Measurements from ENCODE around the gene CACHD1. TPM values are rescaled to one million over a fixed set of nuclear protein-coding genes. Genes with fewer than 3 reads are reported as not detected.

CACHD1 gene
- total and polyA plus RNA-seq, 2 of the 8 experiments (the other 6 are each of a cell fraction or from before 2014, with no cell fraction given), result 22.2 to 42.5 TPM

- Histone ChIP-seq H4K20me1 (replicated peaks in 1 of 2; ENCODE audit: control insufficient read depth in 1 of 2, insufficient read depth in 2 of 2, low read length in 2 of 2) (no peaks in the 10 kb centered on the region), H3K18ac (ENCODE audit: extremely low read depth, low read length) (no peak overlapping the region), H3K4me3 (ENCODE audit: extremely low read depth in 1 of 4, insufficient read depth in 2 of 4, low read depth in 3 of 4, low read length in 4 of 4) (no peak overlapping the region), H3K14ac (ENCODE audit: insufficient read length) (no peak overlapping the region), H3K79me2 (ENCODE audit: control insufficient read depth in 1 of 2, insufficient read depth in 2 of 2, low read length in 2 of 2) (no peaks in the 10 kb centered on the region), H3K4me1 (replicated peaks in 1 of 4; ENCODE audit: control insufficient read depth in 3 of 4, insufficient read depth in 4 of 4, low read length in 3 of 4) (peaks cover 0 to 6% (median 4%) of the 10 kb centered on the region in 4 experiments; a peak in 4 of 7 replicates), H4K5ac (ENCODE audit: insufficient read length, low read depth, low read length) (no peak overlapping the region), H3K9ac (replicated peaks in 1 of 4; ENCODE audit: extremely low read depth in 1 of 4, low read depth in 3 of 4, low read length in 3 of 4) (no peak overlapping the region), H3K56ac (replicated peaks; ENCODE audit: insufficient read length, low read depth, low read length) (no peak overlapping the region), H2AK5ac (ENCODE audit: low read depth, low read length) (no peak overlapping the region), H3K4ac (replicated peaks; ENCODE audit: insufficient read length, low read depth, low read length) (no peak overlapping the region), H2AFZ (ENCODE audit: low read length) (no peak overlapping the region), H3K4me2 (ENCODE audit: insufficient read depth in 1 of 2, low read depth in 2 of 2, low read length in 2 of 2) (no peak overlapping the region), H3K36me3 (ENCODE audit: control insufficient read depth in 2 of 4, insufficient read depth in 4 of 4, low read length in 3 of 4) (peaks cover 0 to 7% (median 4%) of the 10 kb centered on the region in 4 experiments; a peak in 5 of 8 replicates), H4K8ac (ENCODE audit: extremely low read depth, insufficient read depth, low read length) (no peak overlapping the region), H3K79me1 (ENCODE audit: low read depth, low read length) (no peaks in the 10 kb centered on the region), H3K9me3 (ENCODE audit: insufficient read depth in 2 of 2, low read depth in 1 of 2, low read length in 1 of 2) (no peaks in the 10 kb centered on the region), H3K27me3 (replicated peaks in 1 of 4; ENCODE audit: control insufficient read depth in 3 of 4, extremely low read depth in 1 of 4, insufficient read depth in 3 of 4, low read length in 3 of 4) (no peaks in the 10 kb centered on the region), H2BK12ac (ENCODE audit: low read depth, low read length) (no peak overlapping the region), H4K91ac (replicated peaks; ENCODE audit: insufficient read length, low read length) (no peak overlapping the region), H3K23ac (ENCODE audit: insufficient read length) (no peak overlapping the region), H2BK20ac (ENCODE audit: low read length) (no peak overlapping the region), H2BK15ac (ENCODE audit: low read length) (no peak overlapping the region), H2BK120ac (replicated peaks; ENCODE audit: low read depth, low read length) (no peak overlapping the region), H3K23me2 (ENCODE audit: low read depth, low read length) (no peaks in the 10 kb centered on the region; the same call in 1 of the 2 replicates), H3K27ac (ENCODE audit: low read depth, low read length) (no peak overlapping the region), H2BK5ac (ENCODE audit: low read depth, low read length) (no peak overlapping the region)
- POLR2A ChIA-PET (ENCODE audit: partially characterized antibody), result interaction anchor here (0.9 kb wide), 1 partner anchor 47 kb away, joined by 3 read pairs; no protein-coding TSS in a partner anchor
- 93% methylated on average over 3 of the region's 3 CpGs; no CpG with 5 or more reads in 1 of the 2 experiments for WGBS, 2 experiments (ENCODE audit: extremely low coverage in 1 of 2, insufficient coverage in 1 of 2, insufficient read length in 1 of 2, insufficient replicate concordance in 2 of 2, low coverage in 1 of 2, low lambda C conversion rate in 2 of 2, missing lambda C conversion rate in 1 of 2)
- TF ChIP-seq JUND (IDR thresholded peaks at IDR 0.05; ENCODE audit: low read length) (no peak), E2F6 (IDR thresholded peaks at IDR 0.05) (no peak), TEAD4 (IDR thresholded peaks at IDR 0.05; ENCODE audit: low read depth, low read length) (no peak), JUN (IDR thresholded peaks at IDR 0.05; ENCODE audit: low read depth, low read length) (no peak), RNF2 (IDR thresholded peaks at IDR 0.05; ENCODE audit: borderline replicate concordance, low read depth, low read length, missing control alignments, poor library complexity, severe bottlenecking) (no peak), BCL11A (IDR thresholded peaks at IDR 0.05; ENCODE audit: low read depth in 2 of 2, low read length in 2 of 2) (no peak), TAF7 (optimal IDR thresholded peaks at IDR 0.05; ENCODE audit: borderline replicate concordance, low read depth, low read length) (no peak)
- no peak for DNase-seq (ENCODE audit: low read depth in 1 of 2, low spot score in 2 of 2)
- CTCF ChIA-PET (ENCODE audit: partially characterized antibody), result interaction anchor here (0.6 to 2.1 kb wide), 10 partner anchors 11 to 782 kb away, joined by 3 to 6 read pairs (median 3); no protein-coding TSS in a partner anchor
- no peak for FAIRE-seq
Measured at GRCh38 chr1:64696879-64697278, 226.9 kb downstream of the CACHD1 start.

Measured in H1 (cell line).